Activated T-cell treated with anti-CD3 and anti-CD28 coated beads for 48 hours (primary cell): ENCODE results near the gene ALDH5A1.

ENCODE experiments used
- DNase-seq: peaks from one replicate; pipeline ENCODE4 v3.0.0-alpha.2; 2020; ENCODE audit warnings: low read depth

ALDH5A1 gene

DNA sequence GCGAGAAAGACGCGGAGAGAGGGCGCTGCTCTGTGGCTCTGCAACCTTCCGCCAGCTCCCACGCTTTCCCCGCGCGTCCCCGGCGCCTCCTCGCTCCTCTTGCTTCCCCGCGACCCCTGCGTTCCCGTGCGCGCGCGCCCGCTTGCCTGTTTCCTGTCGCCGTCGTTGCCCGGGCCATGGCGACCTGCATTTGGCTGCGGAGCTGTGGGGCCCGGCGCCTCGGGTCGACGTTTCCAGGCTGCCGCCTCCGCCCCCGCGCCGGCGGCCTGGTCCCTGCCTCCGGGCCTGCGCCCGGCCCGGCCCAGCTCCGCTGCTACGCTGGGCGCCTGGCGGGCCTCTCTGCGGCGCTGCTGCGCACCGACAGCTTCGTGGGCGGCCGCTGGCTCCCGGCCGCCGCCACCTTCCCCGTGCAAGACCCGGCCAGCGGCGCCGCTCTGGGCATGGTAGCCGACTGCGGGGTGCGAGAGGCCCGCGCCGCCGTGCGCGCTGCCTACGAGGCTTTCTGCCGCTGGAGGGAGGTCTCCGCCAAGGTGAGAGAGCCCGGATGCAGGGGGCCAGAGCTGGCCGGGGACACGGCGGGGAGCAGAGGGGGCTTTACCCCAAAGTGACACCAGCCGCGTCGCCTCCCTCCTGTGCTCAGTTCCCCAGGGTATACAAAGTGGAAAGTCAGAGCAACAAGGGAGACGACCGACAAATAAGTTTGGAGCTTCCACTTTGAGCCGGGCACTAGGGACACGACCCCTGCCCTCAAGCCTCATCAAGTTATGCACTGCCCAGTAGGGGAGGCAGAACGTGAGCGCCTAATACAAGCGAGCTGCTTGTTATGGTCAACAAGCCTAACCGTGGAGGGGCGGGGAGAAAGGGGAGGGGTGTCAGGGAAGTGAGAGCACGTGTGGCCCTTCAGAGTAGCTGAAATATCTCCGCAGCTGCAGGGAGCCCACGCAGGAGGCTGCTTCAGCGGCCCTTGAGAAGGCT lies at the start of gene ALDH5A1:
TSS of gene ALDH5A1 (plus strand) at position 149 of the 975 bp plus-strand sequence. CDS start at position 177, 28 bp downstream.
- DNase-seq, result peak; percentile 78

DNA sequence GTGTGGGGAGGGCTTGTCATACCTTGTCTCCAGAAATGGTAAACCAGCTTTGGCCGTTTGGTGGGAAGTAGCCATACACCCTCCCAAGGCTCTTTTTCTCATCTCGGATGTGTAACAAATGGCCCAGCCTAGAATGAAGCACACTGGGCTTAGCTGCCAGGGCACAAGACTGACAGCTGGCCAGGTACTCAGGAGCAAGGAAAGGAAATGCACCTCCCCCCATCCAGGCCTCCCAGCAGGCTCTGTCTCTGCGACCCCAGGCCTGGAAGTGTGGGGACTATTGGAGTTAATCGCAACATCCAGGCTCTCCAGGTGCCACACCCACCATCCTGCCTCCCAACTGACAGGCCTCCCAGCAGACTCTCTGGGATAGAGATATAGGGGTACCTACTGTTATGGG lies 49.1 kb upstream of the ALDH5A1 start:
- DNase-seq, result no peak

DNA sequence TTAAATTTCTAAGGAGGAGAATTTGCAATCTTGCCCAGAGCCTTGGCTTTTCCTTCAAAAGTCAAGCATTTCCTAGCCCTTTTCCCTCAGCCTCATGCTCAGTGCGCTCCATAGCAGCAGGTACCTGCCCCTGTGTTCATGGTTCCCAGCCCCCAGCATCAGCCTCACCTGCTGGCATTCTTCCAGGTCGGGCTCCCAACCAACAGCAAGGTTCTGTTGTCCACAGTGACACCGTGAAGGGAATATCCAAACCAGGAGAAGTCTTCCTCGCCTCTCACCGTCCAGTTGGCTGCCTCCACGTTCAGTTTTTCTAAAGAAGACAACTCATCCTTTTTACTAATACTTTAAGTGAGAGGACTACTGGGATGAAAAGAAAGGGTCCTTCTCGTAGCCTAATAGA lies 48.1 kb upstream of the ALDH5A1 start:
- DNase-seq, result no peak

DNA sequence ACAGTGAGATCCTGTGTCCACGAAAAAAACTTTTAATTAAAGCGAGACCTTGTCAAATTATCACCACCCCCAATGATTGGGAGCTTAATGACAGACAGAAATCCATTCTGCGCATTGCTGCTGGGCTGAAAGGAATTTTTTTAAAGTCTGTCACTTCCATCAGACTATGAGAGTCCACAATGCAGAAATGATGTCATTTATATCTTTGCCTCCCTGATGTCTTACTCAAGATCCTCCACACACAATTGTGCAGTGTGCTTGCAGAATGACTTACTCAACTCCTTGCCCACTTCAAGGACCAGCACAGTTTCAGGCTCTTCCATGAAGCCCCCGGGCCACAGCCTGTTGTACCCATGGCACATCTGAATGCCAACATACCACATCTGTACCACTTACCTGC lies 46.4 kb upstream of the ALDH5A1 start:
- no peak for DNase-seq

- no peak for DNase-seq
These were observed 45.8 kb upstream of the ALDH5A1 start for GRCh38 chr6:24448828-24449525.

- no peak for DNase-seq
These were observed 43.0 kb upstream of the ALDH5A1 start for GRCh38 chr6:24451581-24452388.

DNA sequence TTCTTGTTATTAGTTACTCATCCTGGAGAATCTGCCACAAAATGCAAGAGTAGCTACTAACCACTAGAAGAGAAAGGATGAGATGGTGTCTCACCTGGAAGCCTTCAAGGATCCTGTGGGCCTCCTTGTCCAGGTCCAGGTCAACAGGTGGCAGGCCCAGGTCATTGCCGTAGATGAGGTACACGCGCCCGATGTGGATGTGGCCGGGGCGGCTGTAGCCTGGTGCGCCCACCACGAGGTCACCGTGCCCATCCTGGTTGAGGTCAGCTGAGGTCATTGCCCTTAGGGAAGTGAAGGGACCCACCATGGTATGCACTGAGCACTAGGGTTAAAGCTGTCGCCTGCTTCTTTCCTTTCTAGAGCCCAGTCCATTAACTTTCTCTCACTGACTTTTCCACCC lies 40.8 kb upstream of the ALDH5A1 start:
- DNase-seq, result no peak

GRCh38 chr6:24454452-24454851 lies 40.3 kb upstream of the ALDH5A1 start:
- no peak for DNase-seq

GRCh38 chr6:24455061-24455460 lies 39.7 kb upstream of the ALDH5A1 start:
- no peak for DNase-seq

DNA sequence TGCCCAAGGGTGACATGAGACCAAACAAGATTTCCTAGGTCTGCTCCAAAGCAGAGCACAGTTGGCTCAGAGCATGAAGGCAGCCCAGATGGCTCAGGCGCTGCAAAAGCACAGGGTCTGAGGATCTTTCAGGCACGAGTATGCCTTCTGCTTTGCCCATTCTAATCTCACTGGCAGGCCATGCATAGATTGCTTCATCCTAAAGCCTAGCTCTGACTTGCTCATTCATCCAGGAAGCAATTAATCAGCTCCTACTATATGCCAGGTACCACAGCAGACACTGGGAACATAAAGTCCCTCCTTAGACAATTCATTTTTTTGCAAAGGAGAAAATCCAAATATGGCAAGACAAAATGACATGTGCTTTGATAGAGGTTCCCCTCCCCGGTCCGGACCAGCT lies 36.6 kb upstream of the ALDH5A1 start:
- no peak for DNase-seq

GRCh38 chr6:24458941-24459340 lies 35.8 kb upstream of the ALDH5A1 start:
- no peak for DNase-seq

- no peak for DNase-seq
These were observed 33.8 kb upstream of the ALDH5A1 start for GRCh38 chr6:24460966-24461365.

DNA sequence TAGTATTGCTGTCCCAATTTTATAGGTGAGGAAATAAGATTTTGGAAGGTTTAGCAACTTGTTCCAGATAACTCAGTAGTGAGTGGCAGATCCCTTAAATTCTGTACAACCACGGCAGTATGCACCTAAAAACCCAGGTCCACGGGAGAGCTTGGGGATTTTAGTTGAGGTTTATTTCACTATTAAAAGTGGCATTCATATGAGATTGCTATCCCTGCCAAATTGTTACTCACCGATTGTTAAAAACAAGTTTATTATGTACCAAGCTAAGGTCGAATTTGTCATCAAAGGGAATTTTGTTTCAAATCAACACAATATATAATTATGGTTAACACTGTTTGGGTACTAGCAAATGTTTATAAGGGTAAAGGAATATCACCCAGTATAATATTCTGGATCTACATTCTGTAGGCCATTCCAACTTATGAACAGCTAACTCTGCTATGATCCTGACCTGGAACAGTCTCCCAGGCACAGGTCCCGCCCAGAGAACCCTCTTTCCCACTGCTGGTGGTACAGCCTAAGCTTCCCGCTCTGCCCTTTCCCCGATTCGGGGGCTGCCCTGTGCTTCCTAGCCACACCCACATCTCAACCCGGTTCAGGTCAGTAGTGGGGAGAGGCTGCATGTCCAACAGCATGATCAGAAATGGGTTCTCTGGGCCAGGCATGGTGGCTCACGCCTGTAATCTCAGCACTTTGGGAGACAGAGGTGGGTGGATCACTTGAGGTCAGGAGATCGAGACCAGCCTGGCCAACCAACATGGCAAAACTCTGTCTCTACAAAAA lies 30.3 kb upstream of the ALDH5A1 start:
- no peak for DNase-seq

DNA sequence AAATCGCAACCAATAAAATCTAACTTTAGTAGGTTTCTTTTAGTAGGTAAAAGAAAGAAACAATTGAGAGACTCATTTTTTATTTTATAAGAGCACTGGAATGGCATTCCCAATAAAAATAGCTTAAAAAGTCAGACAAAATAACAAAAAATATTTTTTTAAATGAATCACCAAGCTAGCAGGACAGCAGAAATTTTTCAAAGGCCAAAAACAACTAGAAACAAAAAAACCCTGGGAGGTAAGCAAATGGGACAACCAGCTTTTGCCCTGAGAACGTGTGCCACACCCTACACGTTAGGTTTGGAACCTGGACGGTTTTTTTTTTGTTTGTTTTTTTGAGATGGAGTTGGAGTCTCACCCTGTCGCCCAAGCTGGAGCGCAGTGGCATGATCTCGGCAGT lies 25.0 kb upstream of the ALDH5A1 start:
- no peak for DNase-seq

- no peak for DNase-seq
These were observed 22.6 kb upstream of the ALDH5A1 start for GRCh38 chr6:24472181-24472580.

GRCh38 chr6:24476631-24477030 lies 18.1 kb upstream of the ALDH5A1 start:
- DNase-seq, result no peak

DNA sequence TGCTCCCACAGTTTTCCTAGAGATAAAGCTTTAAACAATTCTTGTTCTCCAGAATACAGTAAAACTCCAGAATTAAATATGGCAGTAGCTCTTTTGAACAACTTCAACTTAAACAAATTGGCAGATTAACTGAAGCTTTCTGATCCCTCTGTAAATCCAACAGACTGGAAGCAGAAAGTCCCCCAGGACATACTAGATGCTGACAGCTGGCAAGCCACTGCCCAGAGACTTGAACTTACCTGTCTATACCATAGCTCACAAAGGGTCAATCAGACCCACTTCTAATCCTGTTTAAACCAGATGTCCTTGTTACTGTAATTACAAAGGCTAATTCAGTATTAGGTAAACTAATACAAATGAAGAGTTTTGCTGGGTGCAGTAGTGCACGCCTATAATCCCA lies 17.7 kb upstream of the ALDH5A1 start:
- no peak for DNase-seq

DNA sequence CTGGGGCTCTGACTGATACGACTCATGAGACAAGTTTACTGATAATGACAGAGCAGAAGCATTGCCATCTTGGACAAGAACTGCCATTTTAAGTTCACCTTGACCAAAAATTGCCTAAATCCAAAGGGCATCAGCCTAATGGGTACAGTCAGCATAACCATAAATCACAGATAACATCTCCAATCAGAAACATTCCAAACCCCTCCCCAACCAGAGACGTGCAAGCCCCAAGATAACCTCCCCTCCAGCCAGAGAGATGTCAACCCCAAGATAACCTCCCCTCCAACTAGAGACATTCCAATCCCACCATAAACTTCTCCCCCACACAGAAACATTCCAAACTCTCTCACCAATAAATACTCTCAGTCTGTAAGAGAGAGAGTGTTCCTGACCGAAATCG lies 15.9 kb upstream of the ALDH5A1 start:
- no peak for DNase-seq

GRCh38 chr6:24480705-24481104 lies 14.1 kb upstream of the ALDH5A1 start:
- no peak for DNase-seq

DNA sequence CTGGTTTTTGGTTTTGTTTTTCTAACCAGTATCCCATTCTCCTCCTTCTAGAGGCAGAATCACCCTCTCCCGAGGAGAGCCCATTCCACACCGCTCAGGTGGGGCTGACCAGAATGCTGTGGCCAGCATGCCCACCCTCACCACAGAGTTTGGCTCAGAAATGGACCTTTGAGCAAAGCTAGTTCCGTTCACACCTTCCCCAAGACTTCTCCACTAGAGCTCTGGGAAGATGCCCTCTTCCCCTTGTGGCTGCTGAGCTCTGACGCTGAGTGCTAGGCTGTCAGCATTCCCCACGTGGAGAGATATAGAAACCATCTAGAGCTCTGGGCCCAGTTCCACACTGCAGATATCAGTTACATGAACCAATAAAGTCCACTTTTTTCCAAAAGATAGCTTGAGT lies 13.3 kb upstream of the ALDH5A1 start:
- no peak for DNase-seq

GRCh38 chr6:24484657-24485323 lies 10.0 kb upstream of the ALDH5A1 start:
- no peak for DNase-seq
